OCI-LY7 (cell line): Measurements from ENCODE around the gene USP31. TPM values are rescaled to one million over a fixed set of nuclear protein-coding genes. Genes with fewer than 3 reads are reported as not detected.
A peak's percentile ranks its signal among the peaks of the same experiment; 100 is the strongest.

Experiments
- BruUV-seq: library from RNA; stranded (reverse); fragments of 400-500 nt; replicated peaks from 2 replicates; lab custom pipeline; 2021; lab: Mats Ljungman, UMichigan
- CTCF ChIA-PET: fragments of 300-600 bp; sonication (Branson Sonifier 250); formaldehyde crosslinking; loops from one replicate; lab custom pipeline; 2022; ENCODE audit warnings: antibody characterized with exemption; ENCODE audit not compliant: unreplicated experiment; lab: Charles Lee
- POLR2A ChIA-PET: fragments of 300-600 bp; sonication (Branson Sonifier 250); formaldehyde crosslinking; loops from one replicate; lab custom pipeline; 2022; ENCODE audit warnings: antibody characterized with exemption; lab: Charles Lee
- DNase-seq: peaks from one replicate; pipeline ENCODE4 v3.0.0-alpha.2; 2015; ENCODE audit warnings: low spot score
- H2AFZ ChIP-seq: fragments of 200-600 bp; sonication (generic), shearing (Covaris generic); 2 replicates; pipeline ENCODE4 v1.6.1; 2014; ENCODE audit warnings: mild to moderate bottlenecking, antibody characterized with exemption, low read length, moderate library complexity
- H3K27ac ChIP-seq: fragments of 200-600 bp; sonication (generic); 2 replicates; pipeline ENCODE4 v1.5.1; 2014; ENCODE audit warnings: mixed run types, low read depth, mild to moderate bottlenecking, moderate library complexity, low read length, inconsistent platforms; ENCODE audit not compliant: poor library complexity, severe bottlenecking
- H3K36me3 ChIP-seq: fragments of 200-600 bp; sonication (generic); 2 replicates; pipeline ENCODE4 v1.6.1; 2014; ENCODE audit warnings: mild to moderate bottlenecking, antibody characterized with exemption, low read length, moderate library complexity, mixed read lengths; ENCODE audit not compliant: insufficient read depth
- H3K4me1 ChIP-seq: fragments of 200-600 bp; sonication (generic); 2 replicates; pipeline ENCODE4 v1.5.1; 2014; ENCODE audit warnings: mild to moderate bottlenecking, low read length; ENCODE audit not compliant: insufficient read depth, poor library complexity, severe bottlenecking
- H3K4me2 ChIP-seq: fragments of 200-600 bp; sonication (generic); 2 replicates; pipeline ENCODE4 v1.6.1; 2014; ENCODE audit warnings: mild to moderate bottlenecking, low read length
- H3K4me3 ChIP-seq: fragments of 200-600 bp; sonication (generic); 2 replicates; pipeline ENCODE4 v1.5.1; 2014; ENCODE audit warnings: mild to moderate bottlenecking, low read depth, low read length; ENCODE audit not compliant: poor library complexity, severe bottlenecking
- H3K79me2 ChIP-seq: fragments of 200-600 bp; sonication (generic); 2 replicates; pipeline ENCODE4 v1.6.1; 2016; ENCODE audit warnings: low read depth, mild to moderate bottlenecking, low read length, moderate library complexity, mixed read lengths; ENCODE audit not compliant: insufficient read depth
- H3K9me2 ChIP-seq: fragments of 200-600 bp; sonication (generic); 2 replicates; pipeline ENCODE4 v1.6.1; 2016; ENCODE audit warnings: mild to moderate bottlenecking, low read length, mixed read lengths; ENCODE audit not compliant: insufficient read depth
- H3K9me3 ChIP-seq: fragments of 200-600 bp; sonication (generic); 2 replicates; pipeline ENCODE4 v1.6.1; 2014; ENCODE audit warnings: mild to moderate bottlenecking, mixed run types, low read length, mixed read lengths
- H4K20me1 ChIP-seq: fragments of 200-600 bp; sonication (generic); 2 replicates; pipeline ENCODE4 v1.6.1; 2014; ENCODE audit warnings: mild to moderate bottlenecking, antibody characterized with exemption, low read length, moderate library complexity, mixed read lengths; ENCODE audit not compliant: insufficient read depth
- EZH2phosphoT487 ChIP-seq: fragments of 200-600 bp; sonication (generic); IDR thresholded peaks from 2 replicates; pipeline ENCODE4 v1.6.1; 2018; ENCODE audit warnings: low read depth, borderline replicate concordance, mild to moderate bottlenecking, mixed run types, antibody characterized with exemption, low read length, moderate library complexity, mixed read lengths
- intact Hi-C: fragments of 100-400 bp; cut with micrococcal nuclease; formaldehyde crosslinking; loops from one replicate; pipeline ENCODE4 v1.10.0; 2022; ENCODE audit not compliant: unreplicated experiment
- total RNA-seq, 2 experiments: library from RNA; depleted of rRNA in 1 of 2; stranded (reverse); fragments of >200 nt in 1 of 2; shearing (Covaris generic) in 1 of 2; gene quantifications; 2 replicates each; pipeline ENCODE4 v1.2.3, GENCODE V29; 2014 to 2022
- TF ChIP-seq, protein P1 (sequence below): fragments of 200-600 bp; sonication (generic); conservative IDR thresholded peaks from 2 replicates; pipeline ENCODE4 v1.5.1; 2014; ENCODE audit warnings: mild to moderate bottlenecking, antibody characterized with exemption, low read length, moderate library complexity, mixed read lengths

The USP31 gene
- total RNA-seq, 2 experiments from 2014 or later: 9.0 to 12.2 TPM

- TF ChIP-seq, protein P1, sequence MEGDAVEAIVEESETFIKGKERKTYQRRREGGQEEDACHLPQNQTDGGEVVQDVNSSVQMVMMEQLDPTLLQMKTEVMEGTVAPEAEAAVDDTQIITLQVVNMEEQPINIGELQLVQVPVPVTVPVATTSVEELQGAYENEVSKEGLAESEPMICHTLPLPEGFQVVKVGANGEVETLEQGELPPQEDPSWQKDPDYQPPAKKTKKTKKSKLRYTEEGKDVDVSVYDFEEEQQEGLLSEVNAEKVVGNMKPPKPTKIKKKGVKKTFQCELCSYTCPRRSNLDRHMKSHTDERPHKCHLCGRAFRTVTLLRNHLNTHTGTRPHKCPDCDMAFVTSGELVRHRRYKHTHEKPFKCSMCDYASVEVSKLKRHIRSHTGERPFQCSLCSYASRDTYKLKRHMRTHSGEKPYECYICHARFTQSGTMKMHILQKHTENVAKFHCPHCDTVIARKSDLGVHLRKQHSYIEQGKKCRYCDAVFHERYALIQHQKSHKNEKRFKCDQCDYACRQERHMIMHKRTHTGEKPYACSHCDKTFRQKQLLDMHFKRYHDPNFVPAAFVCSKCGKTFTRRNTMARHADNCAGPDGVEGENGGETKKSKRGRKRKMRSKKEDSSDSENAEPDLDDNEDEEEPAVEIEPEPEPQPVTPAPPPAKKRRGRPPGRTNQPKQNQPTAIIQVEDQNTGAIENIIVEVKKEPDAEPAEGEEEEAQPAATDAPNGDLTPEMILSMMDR: no peak
- no peak for TF ChIP-seq EZH2phosphoT487
- Histone ChIP-seq H3K79me2 (peaks cover 27% of the 10 kb centered on the region; the same call in 1 of the 2 replicates), H3K4me2 (peak overlapping the region; percentile 98), H3K36me3 (no peaks in the 10 kb centered on the region), H3K27ac (no peak overlapping the region), H3K9me2 (no peaks in the 10 kb centered on the region), H2AFZ (no peak overlapping the region), H3K4me3 (peak overlapping the region; percentile 86), H4K20me1 (peaks cover 5% of the 10 kb centered on the region; the same call in 1 of the 2 replicates), H3K9me3 (no peaks in the 10 kb centered on the region), H3K4me1 (peaks cover 25% of the 10 kb centered on the region)
- POLR2A ChIA-PET: no interaction called here
- CTCF ChIA-PET: no interaction called here
- TSS peak; percentile 64 for BruUV-seq
- DNase-seq: no peak
- intact Hi-C loops: loop anchor here (10.0 kb wide), 1 partner anchor 63 kb away; no protein-coding TSS in a partner anchor
Observed at GRCh38 chr16:23147666-23148065, 1.6 kb downstream of the USP31 start.

- H3K79me2 ChIP-seq: peaks cover 31% of the 10 kb centered on the region; the same call in 1 of the 2 replicates
- H3K9me3 ChIP-seq: no peaks in the 10 kb centered on the region
- no peak overlapping the region for H2AFZ ChIP-seq
- peak overlapping the region; percentile 86 for H3K4me3 ChIP-seq
- H3K4me1 ChIP-seq: peaks cover 25% of the 10 kb centered on the region
- peak overlapping the region; percentile 98 for H3K4me2 ChIP-seq
- H3K27ac ChIP-seq: no peak overlapping the region
- intact Hi-C loops: loop anchor here (10.0 kb wide), 1 partner anchor 62 kb away; no protein-coding TSS in a partner anchor
- no peak for DNase-seq
- H3K9me2 ChIP-seq: no peaks in the 10 kb centered on the region
- ChIA-PET CTCF (no interaction called here), POLR2A (interaction anchor here (0.6 to 0.7 kb wide), 3 partner anchors 132 to 1327 kb away, joined by 3 to 5 read pairs (median 4); no protein-coding TSS in a partner anchor)
- BruUV-seq: no TSS peak
- no peaks in the 10 kb centered on the region for H3K36me3 ChIP-seq
- H4K20me1 ChIP-seq: peaks cover 7% of the 10 kb centered on the region; the same call in 1 of the 2 replicates
- TF ChIP-seq EZH2phosphoT487: no peak
- TF ChIP-seq, protein P1: no peak
Observed at GRCh38 chr16:23146877-23147601, 2.2 kb downstream of the USP31 start.

DNA sequence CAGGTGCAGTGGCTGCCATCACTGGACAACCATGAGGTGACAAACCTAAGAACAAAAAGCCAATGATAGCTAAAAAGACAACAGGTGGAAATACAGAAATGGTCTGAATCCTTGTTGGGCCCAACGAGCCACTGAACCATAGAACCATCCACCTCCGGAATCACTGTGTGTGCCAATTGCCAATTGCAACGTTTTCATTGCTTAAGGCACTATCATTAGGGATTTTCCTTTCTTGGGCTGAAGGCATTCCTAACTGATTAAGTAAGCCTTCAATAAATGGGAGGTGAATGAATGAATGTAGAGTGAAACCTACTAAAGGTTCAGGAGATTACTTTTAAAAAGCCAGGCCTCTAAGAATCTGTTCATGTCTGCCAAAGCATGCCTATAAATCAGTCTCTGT is 3.6 kb downstream of the USP31 start:
- POLR2A ChIA-PET: no interaction called here
- Histone ChIP-seq H3K9me2 (no peaks in the 10 kb centered on the region), H3K36me3 (no peaks in the 10 kb centered on the region), H2AFZ (no peak overlapping the region), H4K20me1 (peaks cover 14% of the 10 kb centered on the region; the same call in 1 of the 2 replicates), H3K9me3 (no peaks in the 10 kb centered on the region), H3K4me3 (no peak overlapping the region), H3K27ac (no peak overlapping the region), H3K79me2 (peaks cover 37% of the 10 kb centered on the region; the same call in 1 of the 2 replicates), H3K4me2 (no peak overlapping the region), H3K4me1 (peaks cover 25% of the 10 kb centered on the region)
- TF ChIP-seq, protein P1: no peak
- no peak for TF ChIP-seq EZH2phosphoT487
- no TSS peak for BruUV-seq
- CTCF ChIA-PET: no interaction called here
- no peak for DNase-seq
- intact Hi-C loops: loop anchor here (10.0 kb wide), 1 partner anchor 61 kb away; no protein-coding TSS in a partner anchor
